ENCODE measurements around the gene GOLPH3. TPM values are rescaled to one million over a fixed set of nuclear protein-coding genes. Genes with fewer than 3 reads are reported as not detected.
"Not testable (repeated sequence)": the region's sequence is repeated elsewhere in the genome, so short reads cannot be mapped to it uniquely, and the experiment has no call there.

Gene GOLPH3
- total RNA-seq, 1 donor from 2014 or later = 82.0 TPM

DNA sequence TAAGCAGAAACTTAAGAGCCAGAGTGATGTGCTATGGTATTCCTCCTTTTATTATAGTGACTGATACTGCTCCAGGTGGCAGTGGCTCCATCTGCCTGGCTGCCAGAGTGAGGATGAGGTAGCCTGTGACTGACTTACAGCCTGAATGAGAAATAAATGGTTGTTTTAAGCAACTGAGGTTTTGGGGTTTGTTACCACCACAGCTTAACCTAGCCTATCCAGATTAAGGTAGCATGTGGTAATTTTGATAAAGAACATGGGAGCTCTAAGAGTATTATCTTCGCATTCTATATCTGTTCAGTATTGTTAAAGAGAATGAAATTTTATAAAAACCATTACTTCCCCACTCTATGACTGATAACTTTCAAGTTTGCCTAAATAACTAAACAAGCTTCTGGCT lies 39.0 kb downstream of the GOLPH3 start:
- no peak for DNase-seq (ENCODE audit: low spot score)

DNA sequence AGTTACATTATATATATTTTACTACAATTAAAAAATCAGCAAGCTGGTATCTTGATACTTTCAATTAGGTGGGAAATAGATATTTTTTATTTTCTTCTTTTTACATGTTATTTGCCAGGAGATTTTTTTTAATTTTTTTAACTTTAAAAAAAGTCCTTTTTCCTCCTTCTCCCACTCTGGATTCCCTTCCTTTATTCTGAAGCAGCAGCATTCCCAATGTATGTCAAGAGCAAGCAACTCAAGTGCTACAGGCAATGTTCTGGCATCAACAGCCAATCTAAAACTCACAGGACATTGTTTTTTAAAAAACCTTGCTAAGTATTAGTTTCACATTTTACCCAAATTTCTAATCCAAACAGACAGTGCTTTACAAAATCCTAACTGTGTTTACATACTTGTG lies 41.4 kb downstream of the GOLPH3 start:
- no peak for DNase-seq (ENCODE audit: low spot score)

DNA sequence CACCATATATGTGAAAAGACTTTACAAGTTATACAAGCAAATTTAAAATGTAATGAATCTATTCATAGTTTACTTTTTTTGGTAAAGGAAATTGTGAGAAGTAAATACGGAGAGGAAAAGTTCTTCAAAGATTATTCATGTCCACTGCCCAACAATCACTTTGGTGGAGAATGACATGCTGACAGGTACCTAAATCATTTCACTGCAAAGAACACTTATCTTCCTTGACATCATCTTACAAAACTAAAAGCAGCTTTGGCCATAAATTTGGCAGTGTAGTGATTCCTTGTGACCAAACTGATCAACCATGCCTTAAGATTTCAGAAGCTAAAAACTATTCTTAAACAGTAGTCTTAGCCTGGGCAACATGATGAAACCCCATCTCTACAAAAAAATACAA lies 42.5 kb downstream of the GOLPH3 start:
- no peak for DNase-seq (ENCODE audit: low spot score)

DNA sequence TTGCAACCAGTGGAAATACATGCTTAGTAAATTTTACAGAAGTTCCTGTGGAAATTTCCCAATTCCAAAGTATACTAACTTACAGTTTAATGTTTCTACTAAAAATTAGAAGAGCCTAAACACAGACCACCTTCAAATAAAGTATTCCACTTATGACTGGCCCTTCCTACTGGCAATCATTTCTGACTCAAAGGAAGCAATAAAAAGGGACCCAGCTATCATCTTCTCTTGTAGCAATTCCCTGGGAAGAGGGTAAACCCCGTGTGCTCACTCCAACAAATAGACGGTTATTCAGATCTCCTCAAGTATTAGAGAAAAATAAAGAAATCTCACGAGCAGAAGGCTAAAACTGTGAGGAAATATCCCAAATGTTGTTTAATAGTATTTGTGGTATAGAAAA lies 43.3 kb downstream of the GOLPH3 start:
- no peak for DNase-seq (ENCODE audit: low spot score)

DNA sequence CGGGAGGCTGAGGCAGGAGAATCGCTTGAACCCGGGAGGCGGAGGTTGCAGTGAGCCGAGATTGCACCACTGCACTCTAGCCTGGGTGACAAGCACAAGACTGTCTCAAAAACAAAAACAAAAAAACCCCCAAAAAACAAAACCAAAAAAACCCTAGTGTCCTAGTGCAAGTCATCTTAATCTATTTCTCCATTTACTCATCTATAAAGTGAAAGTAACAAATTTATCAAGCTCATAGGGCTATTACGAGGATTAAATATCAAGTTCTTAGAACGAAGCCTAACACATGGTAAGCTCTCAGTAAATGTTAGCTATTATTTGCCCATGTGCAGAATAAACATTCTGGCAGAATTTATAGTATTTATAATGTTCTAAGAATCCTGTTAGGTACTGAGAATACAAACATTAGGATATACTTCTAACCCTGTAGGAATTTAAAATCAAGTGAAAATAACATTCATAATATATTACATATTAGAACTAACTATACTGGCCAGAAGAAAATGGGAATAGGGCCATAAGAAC lies 45.0 kb downstream of the GOLPH3 start:
- no peak for DNase-seq (ENCODE audit: low spot score)

DNA sequence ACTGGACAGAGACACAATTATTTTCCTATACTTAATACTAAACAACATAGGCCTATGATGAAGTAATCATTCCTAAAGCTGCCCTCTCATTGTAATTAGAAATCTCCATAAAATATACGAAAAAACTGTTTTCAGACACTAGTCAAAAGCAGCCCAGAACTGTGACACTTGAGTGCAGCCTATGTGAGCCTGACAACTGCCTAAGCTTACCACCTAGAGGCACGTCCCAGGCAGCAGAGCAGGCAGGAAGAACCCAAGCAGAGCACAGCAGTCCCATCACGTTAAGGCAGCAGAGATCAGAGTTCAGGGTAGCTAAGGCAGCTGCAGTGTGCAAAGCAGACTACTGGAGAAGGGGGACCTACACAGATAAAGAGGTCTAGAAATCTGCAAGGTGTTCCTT lies 46.4 kb downstream of the GOLPH3 start:
- DNase-seq (ENCODE audit: low spot score) = no peak

DNA sequence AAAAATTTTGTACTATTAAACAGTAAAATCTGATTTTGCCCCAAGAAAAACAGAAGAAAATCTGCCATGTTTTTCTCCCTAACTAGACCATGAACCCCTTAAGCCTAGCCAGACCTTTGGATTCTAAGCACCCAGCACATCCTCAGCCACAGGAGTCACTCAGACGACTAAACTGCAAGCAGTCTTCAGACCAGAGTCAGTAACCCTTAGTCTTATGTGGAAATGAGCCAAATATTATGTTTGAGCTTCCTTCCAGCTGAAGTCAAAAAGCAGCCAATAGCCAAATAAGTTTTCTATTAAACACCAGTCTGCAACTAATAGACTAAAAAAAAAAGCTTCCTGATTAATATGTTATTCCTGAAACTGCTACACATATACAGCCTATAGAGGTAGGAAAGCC lies 47.4 kb downstream of the GOLPH3 start:
- DNase-seq (ENCODE audit: low spot score) = no peak

DNA sequence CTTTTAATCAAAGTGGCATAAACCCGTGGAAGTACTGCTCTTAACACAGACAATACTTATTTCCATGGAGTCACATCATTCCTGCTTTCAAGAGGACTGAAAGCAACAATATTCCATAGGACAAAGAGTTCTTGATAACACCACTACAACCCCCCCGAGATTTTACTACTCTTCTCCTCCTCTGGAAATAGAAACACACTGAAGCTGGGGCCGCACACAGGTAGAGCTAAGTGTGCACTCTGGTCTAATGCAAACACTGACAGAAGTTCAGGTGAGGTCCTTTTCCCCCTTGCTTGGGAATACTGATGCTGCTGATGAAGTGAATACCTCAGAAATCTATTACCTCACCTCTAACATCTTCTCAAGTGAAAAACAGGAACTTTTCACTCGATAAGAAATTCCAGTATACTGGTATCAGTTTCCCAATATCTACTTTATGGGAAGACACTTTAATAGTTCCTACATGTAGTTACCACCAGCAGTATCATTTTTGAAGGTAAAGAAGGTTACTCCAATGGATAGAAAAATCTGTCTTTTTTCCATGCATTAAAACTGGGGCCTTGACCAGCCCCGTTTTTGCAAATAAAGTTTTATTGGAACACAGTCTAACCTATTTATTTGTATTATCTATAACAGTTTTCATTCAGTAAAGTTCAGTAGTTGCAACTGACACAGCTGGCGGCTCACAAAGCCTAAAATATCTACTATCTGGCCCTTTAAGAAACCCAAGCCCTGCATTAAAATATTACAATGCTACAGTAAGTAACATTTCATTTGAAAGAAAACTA lies 50.0 kb downstream of the GOLPH3 start:
- no peak for DNase-seq (ENCODE audit: low spot score)

DNA sequence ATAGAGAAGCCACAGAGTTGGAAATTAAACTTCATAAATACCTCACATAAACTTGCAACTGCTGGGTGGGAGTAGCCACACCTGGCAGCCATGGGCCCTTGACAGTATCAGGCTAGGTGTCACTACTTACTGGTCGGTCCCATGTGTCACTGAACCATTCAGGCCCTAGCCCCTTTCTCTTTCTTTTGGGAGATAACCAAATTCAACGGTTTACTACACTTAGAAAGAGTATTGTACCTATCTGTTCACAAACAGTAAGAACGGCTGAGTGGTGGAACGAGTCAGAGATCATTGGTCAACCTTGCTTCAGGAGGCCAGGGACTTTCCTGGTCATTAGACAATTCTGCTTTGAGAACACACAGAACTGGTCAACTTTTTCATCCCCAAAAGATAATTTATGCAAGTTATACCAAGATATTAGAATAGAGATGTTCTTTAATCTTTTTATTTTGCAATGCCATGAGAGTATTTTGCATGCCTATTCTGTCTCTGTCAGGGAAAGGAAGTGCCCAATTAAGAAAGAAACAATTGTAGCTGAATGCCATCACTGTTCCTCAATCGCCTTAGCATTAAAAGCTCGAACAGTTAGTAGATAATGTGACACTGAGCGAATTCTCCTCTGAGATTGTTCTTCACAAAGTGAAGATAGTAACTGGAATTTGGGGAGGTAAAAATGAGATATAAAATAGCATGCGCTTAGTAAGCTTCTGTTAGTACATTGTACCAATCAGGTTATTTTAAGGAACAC lies 50.9 kb downstream of the GOLPH3 start:
- DNase-seq (ENCODE audit: low spot score) = no peak

DNA sequence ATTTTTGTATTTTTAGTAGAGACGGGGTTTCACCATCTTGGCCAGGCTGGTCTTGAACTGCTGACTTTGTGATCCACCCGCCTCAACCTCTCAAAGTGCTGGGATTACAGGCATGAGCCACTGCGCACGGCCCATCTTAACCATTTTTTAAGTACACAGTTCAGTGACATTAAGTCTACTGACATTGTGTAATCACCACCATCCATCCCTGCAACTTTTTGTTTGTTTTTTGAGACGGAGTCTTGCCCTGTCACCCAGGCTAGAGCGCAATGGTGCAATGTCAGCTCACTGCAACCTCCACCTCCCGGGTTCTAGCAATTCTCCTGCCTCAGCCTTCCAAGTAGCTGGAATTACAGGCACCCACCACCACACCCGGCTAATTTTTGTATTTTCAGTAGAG lies 55.2 kb downstream of the GOLPH3 start:
- not testable (repeated sequence) for DNase-seq (ENCODE audit: low spot score)

DNA sequence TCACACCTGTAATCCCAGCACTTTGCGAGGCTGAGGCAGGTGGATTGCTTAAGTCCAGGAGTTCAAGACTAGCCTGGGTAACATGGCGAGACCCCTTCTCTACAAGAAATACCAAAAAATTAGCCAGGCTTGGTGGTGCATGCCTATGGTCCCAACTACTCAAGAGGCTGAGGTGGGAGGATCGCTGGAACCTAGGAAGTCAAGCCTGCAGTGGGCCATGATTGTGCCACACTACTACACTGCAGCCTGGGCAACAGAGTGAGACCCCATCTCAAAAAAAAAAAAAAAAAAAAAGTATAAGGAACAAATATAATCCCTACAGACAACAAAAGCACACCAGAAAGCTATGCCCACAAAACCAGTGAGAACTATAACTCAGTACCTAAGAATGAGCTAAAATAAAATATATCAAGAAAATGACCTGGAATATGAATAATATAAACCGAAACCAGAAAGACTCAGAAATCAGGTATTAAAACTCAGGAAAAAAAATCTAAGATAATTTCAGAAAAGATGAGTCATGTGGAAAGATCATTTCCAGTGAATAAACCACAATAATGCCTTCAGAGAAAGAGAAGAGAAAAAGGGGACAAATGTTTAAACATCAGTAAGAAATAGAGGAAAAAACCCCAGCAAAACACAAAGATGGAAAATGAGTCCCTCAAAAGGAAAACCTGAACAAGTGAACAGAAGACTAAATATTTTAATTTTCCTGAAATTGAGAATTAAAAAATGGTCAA lies 57.4 kb downstream of the GOLPH3 start:
- no peak for DNase-seq (ENCODE audit: low spot score)

DNA sequence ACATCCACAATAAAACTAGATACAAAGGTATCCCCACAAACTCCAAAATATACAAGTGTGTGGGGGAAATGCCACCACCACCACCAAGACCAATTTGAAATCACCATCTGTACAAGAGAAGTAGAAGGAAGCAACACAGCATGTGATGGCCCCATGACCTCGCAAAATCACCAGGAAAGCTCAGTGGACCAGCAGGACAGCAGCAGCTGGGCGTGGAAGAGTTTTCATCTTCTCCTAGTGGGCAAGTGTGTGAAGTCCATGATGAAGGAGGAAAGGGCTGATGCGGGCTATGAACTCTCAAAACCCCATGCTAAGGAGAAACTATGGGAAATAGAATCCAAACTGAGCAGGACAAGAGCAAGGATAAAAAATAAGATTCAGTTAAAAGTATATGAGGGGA lies 58.1 kb downstream of the GOLPH3 start:
- no peak for DNase-seq (ENCODE audit: low spot score)

DNA sequence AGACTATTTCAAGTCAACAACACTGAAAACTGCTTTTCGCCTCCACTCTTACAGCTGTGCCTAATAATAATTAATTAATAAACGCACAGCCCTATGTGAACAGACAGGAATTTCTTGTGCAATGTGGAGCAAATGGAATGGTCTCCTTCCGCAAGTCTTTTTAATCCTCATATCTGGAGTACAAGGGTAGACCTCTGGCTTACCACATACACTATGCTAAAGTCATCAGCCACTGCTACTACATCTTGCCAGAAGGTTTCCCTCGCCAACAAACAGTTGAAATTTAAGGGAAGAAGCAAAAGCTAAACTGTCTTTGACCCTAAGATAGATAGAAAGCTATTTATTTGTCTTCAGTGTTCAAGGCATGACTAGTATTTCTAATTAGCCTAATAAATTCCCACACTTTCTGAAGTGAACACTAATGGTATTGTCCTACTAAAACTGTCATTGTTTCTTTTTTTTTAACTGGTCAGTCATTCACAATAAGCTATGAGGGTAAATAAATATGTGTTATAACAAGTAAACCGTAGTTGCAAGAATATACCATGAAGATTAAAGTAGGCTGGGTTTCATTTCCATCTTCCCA lies 63.9 kb downstream of the GOLPH3 start:
- DNase-seq (ENCODE audit: low spot score) = no peak

DNA sequence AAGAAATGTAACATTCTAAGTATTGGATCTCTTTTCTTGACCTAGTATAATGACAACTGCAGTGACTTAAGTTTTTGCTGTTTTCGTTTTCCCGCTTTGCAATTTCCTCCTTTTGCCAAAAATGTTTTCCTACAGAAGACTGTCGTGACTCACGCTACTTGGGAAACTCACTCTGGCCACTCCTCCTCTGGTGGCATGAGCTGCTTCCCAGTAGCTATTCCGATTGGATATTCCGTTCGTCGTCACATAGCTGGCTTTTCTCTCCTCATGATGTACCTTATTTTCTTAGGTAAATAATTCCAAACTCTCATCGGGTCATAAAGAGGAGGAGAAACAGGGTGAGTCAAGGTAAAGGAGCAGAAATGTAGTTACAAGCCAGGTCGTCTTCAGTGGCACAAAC lies 64.9 kb downstream of the GOLPH3 start:
- DNase-seq (ENCODE audit: low spot score) = no peak

DNA sequence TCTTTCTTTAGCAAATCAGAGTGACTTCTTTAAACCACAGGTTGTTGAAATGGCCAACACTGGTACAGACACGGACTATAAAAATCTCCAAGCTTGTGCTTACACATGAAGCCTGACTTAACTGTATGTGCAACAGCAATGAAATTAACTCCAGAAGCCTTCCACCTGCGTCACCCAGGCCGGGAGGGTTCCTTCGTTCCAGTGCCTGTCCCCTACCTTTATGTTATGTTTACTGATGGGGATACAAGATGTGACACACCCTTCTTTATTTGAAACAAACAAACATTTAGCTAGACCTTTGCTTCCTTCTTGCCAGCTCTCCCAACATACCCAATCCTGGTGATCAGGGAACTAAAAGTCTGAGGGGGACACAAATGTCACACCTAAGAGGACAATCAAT lies 66.0 kb downstream of the GOLPH3 start:
- DNase-seq (ENCODE audit: low spot score) = no peak

DNA sequence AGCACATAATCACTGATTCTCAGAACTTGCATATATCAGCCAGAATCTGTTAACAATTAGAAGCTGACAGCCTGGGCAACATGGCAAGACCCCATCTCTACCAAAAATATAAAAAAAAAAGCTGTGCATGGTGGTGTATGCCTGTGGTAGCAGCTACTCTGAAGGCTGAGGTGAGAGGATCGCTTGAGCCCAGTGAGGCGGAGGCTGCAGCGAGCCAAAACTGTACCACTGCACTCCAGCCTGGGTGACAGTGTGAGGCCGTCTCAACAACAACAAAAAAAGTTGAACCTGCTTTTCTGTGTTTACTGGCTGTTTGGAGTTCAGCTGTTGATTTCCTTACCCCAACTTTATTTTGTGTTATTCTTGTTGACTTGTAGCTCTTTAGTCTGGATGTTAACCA lies 66.8 kb downstream of the GOLPH3 start:
- DNase-seq (ENCODE audit: low spot score) = no peak

DNA sequence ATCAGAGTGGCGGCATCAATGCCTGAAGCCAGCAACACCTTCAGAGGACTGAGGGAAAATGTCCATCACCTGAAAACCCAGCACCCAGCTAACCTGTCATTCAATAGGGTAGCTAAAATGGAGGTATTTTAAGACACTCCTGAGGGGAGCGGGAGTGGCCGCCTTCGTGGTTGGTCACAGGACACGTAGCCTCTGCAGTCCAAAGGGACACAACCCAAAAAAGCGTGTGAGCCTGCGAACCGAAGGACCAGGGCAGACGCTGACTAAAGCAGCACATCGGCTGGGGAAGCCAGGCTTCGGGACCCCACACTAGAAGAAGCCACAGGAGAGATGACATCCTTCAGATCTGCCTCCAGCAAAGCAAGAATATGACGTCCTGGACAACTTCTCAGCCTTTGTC lies 70.6 kb downstream of the GOLPH3 start:
- DNase-seq (ENCODE audit: low spot score) = no peak

DNA sequence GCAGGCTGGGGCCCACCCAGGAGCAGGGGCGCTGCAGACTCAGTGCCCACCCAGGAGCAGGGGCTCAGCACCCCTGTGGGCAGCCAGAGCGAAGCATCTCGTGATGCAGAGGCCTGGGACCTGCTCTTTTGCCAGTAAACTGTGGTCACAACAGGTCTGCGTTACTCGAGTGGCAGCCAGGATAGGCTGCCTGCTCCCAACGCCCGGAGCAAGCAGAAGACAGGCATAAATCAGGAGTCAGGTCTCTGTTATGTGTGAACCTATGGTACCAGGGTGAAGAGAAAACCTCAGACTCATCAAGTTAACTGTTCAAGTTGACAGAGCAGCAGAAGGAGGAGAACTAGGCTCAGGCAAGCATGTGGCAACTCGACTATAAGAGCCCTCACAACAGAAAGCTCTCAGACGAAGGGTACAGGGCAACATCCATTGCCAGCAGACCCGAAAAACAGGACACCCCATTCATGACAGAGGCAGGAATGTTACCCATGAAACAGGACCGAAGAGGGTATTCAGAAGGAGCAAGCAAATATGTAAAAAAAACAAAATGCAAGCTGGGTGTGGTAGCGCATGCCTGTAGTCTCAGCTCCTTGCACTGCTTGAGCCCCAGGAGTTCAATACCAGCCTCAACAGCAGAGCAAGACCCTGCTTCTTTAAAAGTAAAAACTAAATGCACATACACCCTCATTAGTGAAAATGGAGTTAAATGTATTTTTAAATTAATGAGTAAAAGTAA lies 71.7 kb downstream of the GOLPH3 start:
- no peak for DNase-seq (ENCODE audit: low spot score)

DNA sequence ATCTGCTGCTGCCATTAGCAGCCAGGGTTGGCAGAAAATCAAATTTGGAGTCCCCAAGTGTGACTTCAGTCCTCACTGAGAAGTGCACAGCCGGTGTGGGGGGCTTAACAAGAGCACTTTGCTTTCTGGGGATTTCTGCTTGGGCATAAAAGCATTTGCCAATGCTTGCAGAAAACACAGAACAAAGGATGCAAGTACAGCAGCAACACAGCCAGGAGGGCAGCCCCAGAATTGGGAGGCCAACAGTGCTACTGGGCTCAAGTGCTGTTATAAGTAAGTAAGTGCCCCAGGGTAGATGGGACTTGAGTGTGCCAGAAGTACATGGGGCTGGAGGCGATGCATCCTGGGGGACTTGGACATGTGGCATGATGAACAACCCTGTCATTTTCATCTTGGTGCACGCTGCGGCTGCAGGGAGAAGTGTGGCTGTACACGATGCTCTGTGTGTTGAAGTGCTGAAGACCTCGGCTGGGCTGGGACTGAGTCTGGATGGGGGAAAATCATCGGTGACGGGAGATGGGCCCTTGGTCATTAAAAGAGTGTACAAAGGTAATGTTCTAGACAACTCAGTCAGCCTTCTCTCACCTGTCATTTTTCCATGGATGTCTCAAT lies 73.3 kb downstream of the GOLPH3 start:
- no peak for DNase-seq (ENCODE audit: low spot score)

DNA sequence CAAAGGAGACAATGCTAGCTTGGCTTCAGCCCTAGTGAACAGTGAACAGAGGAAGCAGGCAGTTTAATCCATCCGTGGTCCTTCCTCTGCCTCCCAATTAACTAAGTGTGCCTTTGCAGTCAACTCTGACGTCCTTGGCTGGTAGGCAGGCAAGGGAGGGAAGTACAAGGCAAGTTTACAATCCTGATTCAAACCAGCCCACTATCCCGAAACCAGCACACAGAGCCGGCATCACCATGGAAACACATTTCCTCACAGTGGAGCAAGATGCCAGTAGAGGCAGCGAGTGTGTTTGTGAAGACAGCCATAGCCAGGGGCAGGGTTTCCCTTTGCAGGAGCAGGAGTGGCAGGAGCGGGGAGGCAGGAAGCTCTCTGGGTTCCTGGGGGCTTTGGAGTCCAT lies 73.9 kb downstream of the GOLPH3 start:
- no peak for DNase-seq (ENCODE audit: low spot score)

DNA sequence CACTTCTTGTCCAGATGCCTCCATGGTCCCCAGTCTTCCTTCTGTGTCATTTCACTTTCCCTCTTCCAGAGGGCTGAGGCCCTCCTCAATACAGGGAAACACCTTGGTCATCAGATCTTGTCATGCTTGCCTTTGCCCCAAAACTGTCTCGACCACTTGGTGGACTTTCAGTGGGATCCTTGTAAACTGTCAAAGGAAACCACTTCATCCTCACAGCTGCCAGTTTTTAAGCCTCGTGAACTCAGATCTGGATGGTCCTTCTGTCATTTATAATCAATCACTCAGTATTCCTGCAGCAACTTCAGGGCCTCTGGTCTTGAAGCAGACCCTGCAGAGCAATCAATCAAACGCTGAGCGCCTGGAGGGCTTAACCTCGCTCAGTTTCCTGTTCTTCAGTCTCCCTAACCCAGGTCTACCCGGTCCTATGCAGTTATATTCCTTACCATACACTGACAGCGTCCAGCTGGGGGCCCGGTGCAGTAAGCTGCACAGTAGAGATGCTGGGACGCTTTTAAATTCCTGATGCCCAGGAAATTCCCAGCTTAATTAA lies 74.6 kb downstream of the GOLPH3 start:
- no peak for DNase-seq (ENCODE audit: low spot score)

Measured in ureter (tissue), 1 donor.